GM21360 (cell line): ENCODE results near the gene NKAIN2.

Source experiments
- ATAC-seq: cut with Tn5 transposase; IDR thresholded peaks from one replicate; pipeline ENCODE4 v1.9.1; 2021; ENCODE audit warnings: mild to moderate bottlenecking, moderate library complexity; ENCODE audit not compliant: unreplicated experiment

The NKAIN2 gene

GRCh38 chr6:123806561-123806960 lies 2.9 kb downstream of the NKAIN2 start:
- no peak for ATAC-seq

GRCh38 chr6:123808556-123808955 lies 4.9 kb downstream of the NKAIN2 start:
- ATAC-seq = no peak

DNA sequence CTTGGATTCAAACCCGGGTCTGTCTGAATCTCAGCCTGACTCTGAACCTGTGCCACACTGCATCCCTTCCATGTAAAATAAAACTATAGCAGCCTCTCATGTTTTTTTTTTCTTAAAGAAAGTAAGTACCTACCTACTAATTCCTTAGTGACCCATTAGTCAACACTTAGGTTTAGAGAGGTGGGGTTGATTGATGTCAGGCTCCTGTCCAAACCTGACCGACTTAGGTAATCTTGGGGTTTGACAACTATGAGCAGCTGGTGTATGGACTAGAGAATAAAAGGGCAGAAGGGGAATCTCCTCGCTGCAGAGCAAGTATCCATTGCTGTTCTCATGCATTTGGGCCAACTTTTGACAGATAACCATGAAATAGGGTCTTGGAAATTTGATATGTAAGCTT lies 6.5 kb downstream of the NKAIN2 start:
- ATAC-seq = no peak

- no peak for ATAC-seq
These were observed 7.3 kb downstream of the NKAIN2 start for GRCh38 chr6:123810948-123811347.

DNA sequence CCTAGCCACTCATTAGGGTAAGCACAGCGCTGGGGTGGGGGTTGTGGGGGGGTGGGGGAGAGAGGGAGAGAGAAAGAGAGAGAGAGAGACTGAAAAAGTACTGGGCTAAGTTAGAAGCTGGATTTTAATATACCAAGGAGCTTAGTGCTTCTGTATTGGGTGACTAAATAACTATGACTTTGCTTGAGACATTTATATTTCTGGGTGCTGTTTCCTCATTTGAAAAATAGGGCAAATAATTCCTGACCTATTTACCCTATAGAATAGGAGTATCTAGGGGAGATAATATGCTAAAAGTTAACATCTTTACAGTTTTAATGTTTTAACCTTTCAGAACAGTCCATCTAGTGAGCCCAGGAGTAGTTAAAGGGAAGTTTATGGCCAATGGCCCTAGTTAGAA lies 7.7 kb downstream of the NKAIN2 start:
- no peak for ATAC-seq

DNA sequence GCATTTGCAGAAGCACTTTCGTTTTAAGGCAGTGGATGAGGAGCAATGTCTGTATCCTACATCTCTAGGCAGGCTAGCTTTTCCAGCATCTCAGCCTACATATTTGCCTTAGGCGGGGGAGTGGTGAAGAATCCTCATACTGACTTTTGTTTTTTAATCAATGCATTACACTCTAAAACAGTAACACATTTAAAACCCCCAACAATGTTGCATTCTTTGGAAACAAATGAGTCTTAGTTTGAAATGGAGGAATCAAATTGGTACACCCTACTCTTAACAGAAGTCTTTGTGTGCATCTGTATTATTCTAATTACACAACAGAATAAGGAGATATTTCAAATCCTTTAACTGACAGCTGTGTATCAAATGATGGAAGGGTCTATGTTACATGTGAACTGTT lies 9.0 kb downstream of the NKAIN2 start:
- ATAC-seq = no peak

- ATAC-seq = no peak
These were observed 17.4 kb downstream of the NKAIN2 start for GRCh38 chr6:123821112-123821511.

DNA sequence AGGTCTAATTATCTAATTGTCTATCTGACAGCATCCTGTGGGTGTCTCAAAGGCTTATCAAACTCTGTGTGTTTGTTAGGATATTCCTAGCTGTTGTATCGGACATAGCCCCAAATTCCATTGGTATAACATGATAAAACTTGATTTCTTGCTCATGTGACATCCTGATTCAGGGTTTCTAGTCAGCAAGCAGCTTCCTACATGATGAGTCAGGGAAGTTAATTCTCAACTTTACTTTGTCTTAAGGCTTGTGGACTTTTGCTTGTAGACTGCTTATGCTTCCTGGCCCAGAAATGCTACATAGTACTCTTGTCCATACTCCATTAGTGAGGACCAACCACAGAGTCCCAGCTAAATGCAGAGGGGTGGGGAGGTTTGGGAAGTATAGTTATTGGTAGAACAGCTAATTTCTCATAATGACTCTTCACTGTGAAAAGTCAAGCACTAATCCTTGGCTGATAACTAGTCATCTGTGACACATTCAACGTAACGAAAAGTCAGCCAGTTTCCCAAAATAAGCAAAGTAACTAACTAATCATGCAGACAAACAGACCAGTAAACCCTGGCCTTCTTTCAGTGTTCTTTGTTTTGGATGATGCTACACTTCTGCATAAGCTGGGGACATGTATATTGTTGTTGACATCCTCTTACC lies 25.8 kb downstream of the NKAIN2 start:
- no peak for ATAC-seq

DNA sequence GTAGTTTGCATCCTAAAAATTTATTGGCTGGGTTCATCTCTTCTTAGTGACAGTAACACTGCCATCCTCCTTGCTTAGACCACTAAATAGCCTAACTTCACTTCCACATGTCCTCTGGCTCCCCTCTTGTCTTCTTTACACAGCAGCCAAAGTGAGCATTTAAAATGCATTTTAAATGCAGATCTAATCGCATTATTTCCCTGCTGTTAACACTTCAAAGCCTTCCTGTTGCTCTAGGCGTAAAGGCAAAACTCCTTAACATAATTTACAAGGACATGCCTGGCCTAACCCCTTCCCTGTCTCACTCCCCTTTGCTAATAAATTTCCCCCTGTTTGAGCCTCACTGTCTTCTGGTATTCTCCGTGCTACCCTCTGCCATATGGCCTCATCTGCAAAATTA lies 26.5 kb downstream of the NKAIN2 start:
- no peak for ATAC-seq

DNA sequence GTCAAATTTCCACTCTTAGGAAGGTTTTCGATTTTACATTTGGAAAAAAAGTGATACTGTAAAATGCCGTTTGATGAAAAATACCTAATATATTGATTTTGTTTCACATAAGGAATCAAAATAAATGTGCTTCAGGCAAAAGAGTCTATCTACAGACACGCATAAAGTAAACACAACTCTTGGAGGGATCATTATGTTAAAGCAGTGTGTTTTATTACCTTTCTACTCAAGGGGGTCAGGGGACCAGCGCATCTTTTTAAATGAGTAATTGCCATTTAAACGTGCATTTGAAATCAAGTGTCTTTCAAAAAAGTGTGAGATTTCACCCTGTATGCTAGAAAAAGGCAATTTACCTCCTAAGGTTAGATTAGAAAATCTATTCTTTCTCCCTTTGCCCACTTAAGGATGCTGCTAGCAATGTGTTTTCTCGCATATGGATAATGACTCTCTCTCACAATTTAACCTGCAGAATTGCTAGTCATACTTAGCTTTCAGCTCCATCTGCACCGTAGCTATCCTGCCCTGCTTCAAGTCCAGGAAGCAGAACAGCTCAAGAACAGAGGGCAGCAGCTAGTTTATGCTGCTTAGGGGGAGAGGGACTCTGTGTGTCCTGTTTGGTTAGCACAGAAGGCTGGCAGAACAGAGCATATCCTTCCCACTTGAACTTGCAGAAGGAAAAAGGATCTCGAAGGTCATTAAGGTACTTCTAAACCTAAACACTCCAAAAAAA lies 35.0 kb downstream of the NKAIN2 start:
- no peak for ATAC-seq

DNA sequence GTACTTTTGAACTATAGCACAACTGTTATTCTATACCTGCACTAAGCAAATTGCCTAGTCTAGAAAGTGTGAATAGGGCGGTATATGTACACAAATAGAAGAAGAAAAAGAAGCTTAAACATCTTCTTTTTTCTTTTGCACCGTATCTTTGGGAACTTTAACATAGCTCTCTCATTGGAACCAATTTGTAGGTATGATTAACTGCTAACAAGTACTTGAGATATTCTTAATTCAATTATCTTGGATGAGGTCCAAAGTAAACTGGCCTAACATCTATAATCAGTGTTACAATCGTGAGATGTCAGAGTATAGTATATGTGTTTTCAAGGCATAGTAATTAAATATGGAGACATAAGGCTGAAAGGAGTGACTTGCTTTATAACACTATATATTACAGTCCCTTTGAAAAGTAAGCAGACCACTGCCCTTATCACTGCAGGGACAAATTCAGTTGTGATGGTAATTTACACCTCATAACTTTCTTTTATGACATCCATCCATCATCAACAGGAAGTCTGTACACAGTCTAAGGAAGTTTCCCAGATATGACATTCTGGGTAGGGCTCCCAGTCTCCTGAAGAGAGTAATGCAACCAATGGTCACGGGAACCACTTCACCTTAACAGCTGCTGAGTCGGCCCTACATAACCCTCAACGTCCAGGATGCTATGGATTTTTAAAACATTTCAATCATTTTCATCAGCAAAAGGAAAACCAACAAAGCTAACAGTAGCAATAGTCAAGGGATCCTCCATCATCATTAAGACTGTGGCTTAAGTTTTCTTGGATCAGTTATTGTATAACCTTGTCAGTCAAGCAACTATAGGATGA lies 37.6 kb downstream of the NKAIN2 start:
- no peak for ATAC-seq

DNA sequence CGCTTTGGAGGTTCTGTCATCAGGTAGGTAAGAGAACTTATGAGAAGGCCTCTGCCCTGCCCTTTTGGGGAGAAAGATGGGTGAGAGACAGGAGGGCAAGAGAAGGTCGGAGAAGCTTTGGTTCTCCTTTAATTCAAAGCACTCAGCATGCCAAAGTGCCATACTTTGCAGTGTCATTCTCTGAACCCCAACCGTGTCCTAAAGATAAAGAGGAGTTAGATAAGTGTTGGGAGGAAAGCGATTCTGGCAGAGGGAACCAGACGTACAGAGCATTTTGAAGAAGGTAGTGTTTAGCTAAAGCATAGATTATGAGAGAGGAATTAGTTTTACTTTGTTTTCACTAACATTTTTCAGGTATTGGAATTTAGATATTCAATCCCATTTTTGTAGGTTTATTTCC lies 40.3 kb downstream of the NKAIN2 start:
- ATAC-seq = no peak

DNA sequence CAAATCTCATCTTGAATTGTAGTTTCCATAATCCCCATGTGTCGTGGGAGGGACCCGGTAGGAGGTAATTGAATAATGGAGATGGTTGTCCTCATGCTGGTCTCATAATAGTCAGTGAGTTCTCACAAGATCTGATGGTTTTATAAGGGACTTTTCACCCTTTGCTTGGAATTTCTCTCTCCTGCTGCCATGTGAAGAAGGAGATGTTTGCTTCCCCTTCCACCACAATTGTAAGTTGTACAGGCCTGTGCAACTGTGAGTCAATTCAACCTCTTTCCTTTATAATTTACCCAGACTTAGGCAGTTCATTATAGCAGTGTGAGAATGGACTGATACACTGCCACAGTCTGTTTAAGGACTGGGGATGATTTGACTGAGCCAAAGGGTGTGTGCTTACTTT lies 44.7 kb downstream of the NKAIN2 start:
- ATAC-seq = no peak

DNA sequence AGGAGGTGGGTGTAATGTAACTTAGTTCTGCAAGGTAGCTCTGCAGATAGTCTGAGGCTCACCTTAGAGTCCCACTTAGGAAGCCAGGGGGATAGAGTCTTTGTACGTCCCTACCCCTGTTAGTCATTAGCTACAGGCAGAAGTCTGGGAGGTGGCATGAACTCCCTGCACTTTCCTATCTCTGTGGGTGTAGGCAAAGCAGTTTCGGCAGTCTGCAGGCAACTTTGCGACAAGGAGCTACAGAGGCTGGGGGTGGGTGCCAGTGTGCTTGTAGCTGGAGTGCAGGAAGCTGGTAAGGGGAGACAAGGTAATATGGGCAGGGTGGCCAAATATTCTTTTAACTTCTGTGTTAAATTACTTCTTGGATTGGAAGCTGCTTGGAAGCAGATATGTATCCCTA lies 45.7 kb downstream of the NKAIN2 start:
- ATAC-seq = no peak

DNA sequence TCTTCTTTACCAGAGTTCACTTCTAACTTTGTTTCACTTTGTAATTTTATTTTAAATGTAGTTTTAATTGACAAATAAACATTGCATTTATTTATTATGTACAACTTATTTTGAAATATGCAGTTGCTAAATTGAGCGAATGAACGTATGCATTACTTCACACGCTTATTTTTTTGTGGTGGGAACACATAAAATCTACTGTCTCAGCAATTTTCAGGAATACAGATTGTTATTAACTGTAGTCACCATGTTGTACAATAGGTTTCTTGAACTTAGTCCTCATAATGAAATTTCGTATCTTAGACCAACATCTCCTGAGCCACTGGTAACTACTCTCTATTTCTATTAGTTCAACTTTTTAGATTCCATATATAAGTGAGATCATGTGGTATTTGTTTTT lies 46.9 kb downstream of the NKAIN2 start:
- no peak for ATAC-seq

DNA sequence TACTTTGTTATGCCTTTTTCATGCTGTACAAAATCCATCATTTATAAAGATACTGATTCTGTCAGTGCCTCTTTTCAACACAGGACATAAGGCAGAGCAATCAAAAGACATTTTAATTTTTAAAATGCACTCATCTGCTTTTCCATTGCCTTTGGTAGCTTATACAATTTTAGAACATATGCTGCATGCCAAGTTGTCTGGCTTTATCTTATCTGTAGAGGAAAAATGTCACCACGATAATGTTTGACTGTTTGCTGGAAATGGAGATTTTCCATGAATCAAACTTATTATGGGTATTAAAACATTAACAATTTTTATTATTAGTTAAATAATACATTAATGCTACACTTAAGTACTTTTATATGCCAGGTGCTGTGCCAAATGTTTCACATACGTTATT lies 50.5 kb downstream of the NKAIN2 start:
- no peak for ATAC-seq

- ATAC-seq = no peak
These were observed 51.8 kb downstream of the NKAIN2 start for GRCh38 chr6:123855506-123855905.

- ATAC-seq = no peak
These were observed 55.6 kb downstream of the NKAIN2 start for GRCh38 chr6:123859291-123859690.

GRCh38 chr6:123869334-123869733 lies 65.7 kb downstream of the NKAIN2 start:
- ATAC-seq = no peak

DNA sequence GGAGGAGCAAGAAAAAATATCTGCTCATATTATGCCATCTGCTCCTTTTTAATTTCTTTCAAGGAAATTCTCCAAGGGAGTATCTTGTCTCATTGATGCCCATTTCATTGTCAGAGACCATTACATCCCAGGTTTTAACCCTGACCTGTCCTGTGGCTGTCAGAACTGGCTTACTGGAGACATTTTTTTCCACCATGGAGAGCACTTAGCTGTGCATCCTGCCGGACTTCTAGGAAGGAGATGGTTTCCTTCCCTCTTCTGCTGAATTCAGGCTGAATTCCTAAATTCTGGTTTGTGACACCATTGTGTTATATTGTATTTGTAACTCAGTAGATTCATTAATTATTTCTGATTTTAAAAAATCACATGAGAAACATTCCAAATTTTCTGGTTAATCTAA lies 70.3 kb downstream of the NKAIN2 start:
- ATAC-seq = no peak

- ATAC-seq = no peak
These were observed 72.1 kb downstream of the NKAIN2 start for GRCh38 chr6:123875784-123876183.

DNA sequence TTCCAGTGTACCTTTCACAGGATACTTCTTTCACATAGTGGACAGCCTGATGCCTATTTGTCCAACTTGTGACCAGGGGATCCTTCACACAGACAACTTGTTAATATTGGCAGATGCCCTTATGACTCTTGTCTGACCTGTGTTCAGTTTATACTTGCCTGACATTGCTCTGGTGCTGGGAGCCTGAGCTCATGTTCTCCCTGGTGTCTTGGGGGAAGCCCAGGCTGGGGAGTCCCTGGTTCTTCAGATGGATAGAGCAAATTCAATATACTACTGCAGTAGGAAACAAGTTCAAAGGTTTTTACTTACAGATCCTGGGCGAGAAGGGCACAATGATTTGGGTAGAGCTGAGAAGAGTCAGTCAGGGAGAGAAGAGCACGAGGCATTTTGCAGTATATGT lies 76.1 kb downstream of the NKAIN2 start:
- no peak for ATAC-seq
